Cardiac muscle cell (in vitro differentiated cells and primary cell): ENCODE results near the gene MMGT1. TPM values are rescaled to one million over a fixed set of nuclear protein-coding genes. Genes with fewer than 3 reads are reported as not detected.

ENCODE experiments used
- DNase-seq, 2 donors: peaks; one replicate each; pipeline versions ENCODE4 v3.0.0 to v3.0.0-alpha.2; 2010 to 2017; ENCODE audit warnings: low read depth in 1 of 2, low spot score in 1 of 2
- H3K27ac ChIP-seq: fragments of 200-600 bp; sonication (generic); 2 replicates; pipeline ENCODE4 v1.5.1; 2016
- H3K27me3 ChIP-seq: fragments of 200-600 bp; sonication (generic); 2 replicates; pipeline ENCODE4 v1.6.0; 2016; ENCODE audit warnings: control low read depth
- H3K36me3 ChIP-seq: fragments of 200-600 bp; sonication (generic); 2 replicates; pipeline ENCODE4 v1.5.1; 2016; ENCODE audit warnings: control low read depth
- H3K4me1 ChIP-seq: fragments of 200-600 bp; sonication (generic); 2 replicates; pipeline ENCODE4 v1.8.1; 2017; ENCODE audit warnings: low read depth, mild to moderate bottlenecking, mixed run types
- H3K4me3 ChIP-seq: fragments of 200-600 bp; sonication (generic); 2 replicates; pipeline ENCODE4 v1.5.1; 2016; ENCODE audit warnings: mild to moderate bottlenecking
- H3K9me3 ChIP-seq: fragments of 200-600 bp; sonication (generic); 2 replicates; pipeline ENCODE4 v1.5.1; 2017; ENCODE audit warnings: low read depth, mild to moderate bottlenecking, control low read depth
- CTCF ChIP-seq: IDR thresholded peaks from 2 replicates; pipeline ENCODE4 v1.5.1; 2012; ENCODE audit warnings: low read depth, mild to moderate bottlenecking, low read length
- polyA plus RNA-seq: library from polyadenylated mRNA; unstranded; fragments of >200 nt; fragmentation: Nextera tagmentation; extraction: Ambion mirVana; gene quantifications from 2 replicates; pipeline ENCODE4 v1.2.1, GENCODE V29; 2016
- total RNA-seq: library from RNA; depleted of rRNA; stranded (reverse); fragments of >200 nt; gene quantifications from 2 replicates; pipeline ENCODE4 v1.2.3, GENCODE V29; 2016

MMGT1 gene
- total and polyA plus RNA-seq, 2 experiments from 2014 or later: 8.5 to 9.5 TPM

GRCh38 chrX:135974279-135974856, 580 bp upstream of the MMGT1 start:
- H3K4me1 ChIP-seq: no peaks in the 10 kb centered on the region
- H3K27me3 ChIP-seq: no peaks in the 10 kb centered on the region
- no peaks in the 10 kb centered on the region for H3K36me3 ChIP-seq
- TF ChIP-seq CTCF: no peak
- DNase-seq: peak; percentile 83 to 86
- H3K9me3 ChIP-seq: no peaks in the 10 kb centered on the region
- no peak overlapping the region for H3K27ac ChIP-seq
- H3K4me3 ChIP-seq: peak overlapping the region; percentile 14

- no peak for TF ChIP-seq CTCF
- Histone ChIP-seq H3K36me3 (no peaks in the 10 kb centered on the region), H3K4me1 (no peaks in the 10 kb centered on the region), H3K4me3 (peak overlapping the region; percentile 96), H3K27me3 (no peaks in the 10 kb centered on the region), H3K9me3 (no peaks in the 10 kb centered on the region), H3K27ac (peak overlapping the region; percentile 94)
- peak; percentile 5 to 19 for DNase-seq
These were observed 702 bp downstream of the MMGT1 start for GRCh38 chrX:135973025-135973547.

- no peak for DNase-seq
- H3K27ac ChIP-seq: no peak overlapping the region
- no peaks in the 10 kb centered on the region for H3K9me3 ChIP-seq
- H3K27me3 ChIP-seq: no peaks in the 10 kb centered on the region
- no peaks in the 10 kb centered on the region for H3K36me3 ChIP-seq
- H3K4me3 ChIP-seq: no peak overlapping the region
- TF ChIP-seq CTCF: no peak
- no peaks in the 10 kb centered on the region for H3K4me1 ChIP-seq
These were observed 22.5 kb downstream of the MMGT1 start for GRCh38 chrX:135951291-135951690.

- DNase-seq: no peak
- Histone ChIP-seq H3K9me3 (no peaks in the 10 kb centered on the region), H3K27ac (no peak overlapping the region), H3K4me1 (no peaks in the 10 kb centered on the region), H3K4me3 (no peak overlapping the region), H3K36me3 (no peaks in the 10 kb centered on the region), H3K27me3 (no peaks in the 10 kb centered on the region)
- no peak for TF ChIP-seq CTCF
These were observed 29.3 kb downstream of the MMGT1 start for GRCh38 chrX:135944486-135944885.

GRCh38 chrX:135931644-135932487, 41.9 kb downstream of the MMGT1 start:
- Histone ChIP-seq H3K27ac (no peak overlapping the region), H3K27me3 (no peaks in the 10 kb centered on the region), H3K4me1 (no peaks in the 10 kb centered on the region), H3K36me3 (no peaks in the 10 kb centered on the region), H3K4me3 (no peak overlapping the region), H3K9me3 (no peaks in the 10 kb centered on the region)
- TF ChIP-seq CTCF: peak; percentile 68
- DNase-seq: peak; percentile 44 to 59
